HAP-1 (cell line): ENCODE results near the gene STX8.

Source experiments
- DNase-seq, 2 experiments: peaks; one replicate each; pipeline ENCODE4 v3.0.0-alpha.2; 2016 to 2020; ENCODE audit warnings: low spot score in 2 of 2
- H3K27me3 ChIP-seq: fragments of 250-450 bp; sonication (Bioruptor Pico); 2 replicates; pipeline ENCODE4 v1.5.1; 2020; ENCODE audit warnings: low read depth, mild to moderate bottlenecking, moderate library complexity
- H3K36me3 ChIP-seq: fragments of 250-450 bp; sonication (Bioruptor Pico); replicated peaks from 2 replicates; pipeline ENCODE4 v1.5.1; 2020; ENCODE audit warnings: mild to moderate bottlenecking
- H3K4me1 ChIP-seq: fragments of 250-450 bp; sonication (Bioruptor Pico); 2 replicates; pipeline ENCODE4 v1.5.1; 2020; ENCODE audit warnings: mild to moderate bottlenecking
- H3K4me3 ChIP-seq: fragments of 250-450 bp; sonication (Bioruptor Pico); 2 replicates; pipeline ENCODE4 v1.5.1; 2020; ENCODE audit warnings: mild to moderate bottlenecking, moderate library complexity
- H3K9me3 ChIP-seq: fragments of 250-450 bp; sonication (Bioruptor Pico); 2 replicates; pipeline ENCODE4 v1.5.1; 2020; ENCODE audit warnings: mild to moderate bottlenecking, moderate library complexity
- in situ Hi-C: fragments of 300-500 bp; cut with MboI; formaldehyde crosslinking; loops from 3 replicates; pipeline ENCODE4 v1.14.3; 2020; ENCODE audit warnings: low sequenced_read_pairs, inconsistent platforms, mixed read lengths

The STX8 gene

DNA sequence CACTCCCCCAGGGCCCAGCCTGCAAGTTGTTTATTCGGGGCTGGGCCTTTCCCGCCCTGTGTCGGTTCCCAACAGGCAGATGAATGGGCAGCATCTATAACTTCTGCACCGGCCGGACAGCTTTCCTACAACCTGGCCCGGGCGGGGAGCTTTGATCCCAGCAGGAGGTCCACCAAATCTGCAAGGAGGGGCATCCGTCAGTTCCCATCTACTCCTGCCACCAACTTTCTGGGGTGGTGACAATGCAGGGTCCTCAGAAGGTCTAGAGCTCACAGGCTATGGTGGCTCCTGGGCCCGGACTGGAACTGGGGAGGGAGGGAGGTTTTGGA lies 342.4 kb downstream of the STX8 start:
- in situ Hi-C loops, result no loop called here
- Histone ChIP-seq H3K9me3 (no peaks in the 10 kb centered on the region), H3K27me3 (no peaks in the 10 kb centered on the region), H3K4me3 (no peak overlapping the region), H3K36me3 (no peaks in the 10 kb centered on the region), H3K4me1 (no peaks in the 10 kb centered on the region)
- DNase-seq, result no peak

DNA sequence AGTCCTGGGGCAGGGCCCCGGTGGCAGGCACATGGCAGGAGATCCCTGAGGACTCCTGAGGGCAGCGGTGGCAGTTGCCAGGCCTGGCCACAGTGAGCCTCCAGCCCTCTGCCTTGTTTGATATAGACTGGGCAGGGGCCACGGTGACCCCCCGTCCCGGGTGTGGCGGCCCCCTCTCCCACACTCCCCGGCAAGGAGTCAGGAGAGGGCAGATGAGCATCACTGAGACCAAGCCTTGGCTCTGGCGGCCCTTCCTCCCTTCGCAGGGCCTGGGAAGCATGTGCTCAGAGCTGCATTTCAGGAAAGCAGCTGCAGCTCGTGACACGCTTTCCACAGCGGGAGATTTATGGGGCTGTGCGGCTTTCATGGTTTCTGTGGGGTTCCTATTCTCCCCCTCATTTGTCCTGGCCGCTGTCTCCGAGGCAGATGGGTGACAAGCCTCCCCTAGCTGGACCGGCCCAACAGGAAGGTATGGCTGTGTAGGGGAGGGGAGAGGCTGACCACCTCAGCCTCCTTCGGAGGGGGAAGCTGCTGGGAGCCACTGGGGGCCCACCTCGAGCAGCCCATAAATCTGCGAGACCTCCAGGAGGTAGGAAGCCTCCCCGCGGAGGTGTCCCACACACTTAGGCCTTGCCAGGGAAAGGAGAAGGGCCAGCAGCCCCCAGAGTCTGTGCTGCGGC lies 342.9 kb downstream of the STX8 start:
- Histone ChIP-seq H3K9me3 (no peaks in the 10 kb centered on the region), H3K27me3 (no peaks in the 10 kb centered on the region), H3K4me3 (no peak overlapping the region), H3K4me1 (no peaks in the 10 kb centered on the region), H3K36me3 (no peaks in the 10 kb centered on the region)
- in situ Hi-C loops, result no loop called here
- DNase-seq, result no peak

DNA sequence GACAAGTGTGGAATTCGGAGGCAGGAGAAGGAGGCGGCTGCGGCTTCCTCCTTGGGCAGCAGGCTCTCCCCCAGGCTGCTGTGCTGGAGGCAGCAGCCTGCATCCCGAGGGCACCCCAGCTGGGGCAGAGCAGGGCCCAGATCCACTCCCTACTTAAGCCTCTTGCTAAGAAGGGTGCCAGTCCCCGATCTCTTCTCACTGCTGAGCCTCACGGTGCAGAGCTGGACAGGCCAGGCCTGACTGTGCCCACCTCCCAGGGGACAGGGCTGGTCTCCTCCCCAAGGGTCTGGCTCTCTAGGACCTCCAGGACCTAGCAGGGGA lies 343.5 kb downstream of the STX8 start:
- Histone ChIP-seq H3K9me3 (no peaks in the 10 kb centered on the region), H3K4me3 (no peak overlapping the region), H3K36me3 (no peaks in the 10 kb centered on the region), H3K4me1 (no peaks in the 10 kb centered on the region), H3K27me3 (no peaks in the 10 kb centered on the region)
- in situ Hi-C loops, result no loop called here
- no peak for DNase-seq

DNA sequence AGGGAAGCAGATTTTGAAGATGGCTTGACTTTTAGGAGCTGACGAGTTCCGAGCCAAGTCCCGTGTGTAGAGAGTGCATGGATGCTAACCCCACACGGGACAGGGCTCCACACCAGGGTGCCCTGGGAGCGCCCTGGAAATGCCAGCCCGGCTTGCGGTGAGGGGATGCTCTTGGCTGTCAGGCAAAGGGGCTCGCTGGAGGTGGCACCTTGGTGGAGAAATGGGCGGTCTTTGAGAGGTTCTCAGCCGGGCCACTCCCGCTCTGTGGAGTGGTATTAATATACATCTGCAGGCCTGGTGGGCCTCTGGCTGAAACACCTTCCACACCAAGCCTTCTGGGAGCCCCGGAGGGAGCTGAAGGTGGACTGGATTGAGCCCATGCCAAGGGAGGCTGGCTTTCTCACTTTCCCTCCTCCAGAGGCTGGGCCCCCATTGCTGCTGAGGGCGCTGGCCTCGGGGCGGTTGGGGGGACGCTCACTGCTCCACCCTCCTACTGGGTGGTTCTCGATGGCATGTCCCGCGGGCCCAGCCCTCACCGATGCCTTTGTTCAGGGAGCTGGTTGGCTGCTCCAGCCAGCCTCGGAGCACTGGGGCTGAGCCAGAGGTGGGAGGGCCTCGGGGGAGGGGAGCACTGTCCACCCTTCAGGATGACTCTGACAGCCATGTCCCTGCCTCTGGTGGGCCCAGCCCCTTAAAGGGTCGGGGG lies 344.0 kb downstream of the STX8 start:
- no peaks in the 10 kb centered on the region for H3K4me1 ChIP-seq
- no peaks in the 10 kb centered on the region for H3K9me3 ChIP-seq
- in situ Hi-C loops, result no loop called here
- no peaks in the 10 kb centered on the region for H3K36me3 ChIP-seq
- no peaks in the 10 kb centered on the region for H3K27me3 ChIP-seq
- H3K4me3 ChIP-seq, result no peak overlapping the region
- no peak for DNase-seq

DNA sequence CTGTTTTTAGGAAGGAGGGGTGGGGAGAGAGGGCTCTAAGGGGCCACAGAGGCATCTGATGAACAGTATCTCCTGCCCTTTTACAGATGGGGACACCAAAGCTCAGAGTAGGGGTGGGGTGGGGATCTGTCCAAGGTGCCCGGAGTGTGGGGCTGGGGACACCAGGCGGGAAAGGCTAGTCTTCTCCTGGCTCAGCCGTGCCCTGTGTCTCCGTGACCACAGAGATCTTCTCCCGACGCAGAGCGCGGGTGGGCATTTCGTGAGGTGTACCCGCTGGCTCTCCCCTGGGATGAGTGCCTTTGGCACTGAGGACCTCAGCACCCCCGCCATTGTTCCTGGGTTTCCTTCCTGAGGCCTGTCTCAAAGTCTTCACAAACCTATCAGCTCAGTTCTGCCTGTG lies 344.8 kb downstream of the STX8 start:
- in situ Hi-C loops, result no loop called here
- H3K27me3 ChIP-seq, result no peaks in the 10 kb centered on the region

DNA sequence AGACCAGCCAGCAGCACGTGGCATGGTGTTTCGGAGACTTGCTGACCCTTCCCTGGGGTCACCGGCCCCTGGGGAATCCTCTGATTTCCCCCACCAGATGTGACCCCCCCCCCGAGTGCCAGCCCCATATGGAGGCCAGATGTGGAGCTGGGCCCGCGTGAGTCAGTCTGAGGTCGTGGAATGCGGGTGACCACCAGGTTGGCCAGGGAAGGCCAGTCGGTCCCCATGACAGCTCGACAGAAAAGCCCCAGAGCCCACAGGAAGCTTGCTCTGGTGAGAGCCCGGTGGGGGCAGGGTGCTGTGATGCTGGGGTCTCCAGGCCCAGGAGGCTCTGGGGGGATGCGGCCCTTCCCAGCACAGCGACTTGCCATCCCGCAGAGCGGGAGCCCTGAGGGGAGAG lies 345.3 kb downstream of the STX8 start:
- DNase-seq, result no peak
- no peaks in the 10 kb centered on the region for H3K27me3 ChIP-seq
- no peaks in the 10 kb centered on the region for H3K4me1 ChIP-seq
- H3K9me3 ChIP-seq, result no peaks in the 10 kb centered on the region
- in situ Hi-C loops, result no loop called here
- H3K36me3 ChIP-seq, result no peaks in the 10 kb centered on the region
- no peak overlapping the region for H3K4me3 ChIP-seq

More for the DNA sequence above, 344.8 kb downstream of the STX8 start:
- Histone ChIP-seq H3K36me3 (no peaks in the 10 kb centered on the region), H3K9me3 (no peaks in the 10 kb centered on the region), H3K4me3 (no peak overlapping the region), H3K4me1 (no peaks in the 10 kb centered on the region)
- DNase-seq, result no peak

DNA sequence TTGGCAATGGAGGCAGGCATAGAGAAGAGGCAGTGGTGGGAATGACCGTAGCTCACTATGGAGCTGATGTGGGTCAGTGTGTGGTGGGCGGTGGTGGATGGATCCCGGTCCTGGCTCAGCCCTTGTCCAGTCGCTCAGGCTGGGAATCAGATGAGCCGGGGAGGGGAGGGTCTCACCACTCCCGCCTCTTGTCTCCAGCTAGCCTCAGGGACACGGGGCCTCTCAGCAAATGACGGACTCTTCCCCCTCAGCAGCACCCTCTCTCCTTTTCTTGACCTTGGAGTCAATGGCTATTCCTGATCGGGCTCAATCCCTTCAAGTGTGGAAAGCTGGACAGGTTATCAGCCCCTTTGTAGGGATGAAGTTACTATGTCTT lies 345.8 kb downstream of the STX8 start:
- in situ Hi-C loops, result no loop called here
- no peak for DNase-seq
- Histone ChIP-seq H3K4me3 (no peak overlapping the region), H3K36me3 (no peaks in the 10 kb centered on the region), H3K27me3 (no peaks in the 10 kb centered on the region), H3K9me3 (no peaks in the 10 kb centered on the region), H3K4me1 (no peaks in the 10 kb centered on the region)

DNA sequence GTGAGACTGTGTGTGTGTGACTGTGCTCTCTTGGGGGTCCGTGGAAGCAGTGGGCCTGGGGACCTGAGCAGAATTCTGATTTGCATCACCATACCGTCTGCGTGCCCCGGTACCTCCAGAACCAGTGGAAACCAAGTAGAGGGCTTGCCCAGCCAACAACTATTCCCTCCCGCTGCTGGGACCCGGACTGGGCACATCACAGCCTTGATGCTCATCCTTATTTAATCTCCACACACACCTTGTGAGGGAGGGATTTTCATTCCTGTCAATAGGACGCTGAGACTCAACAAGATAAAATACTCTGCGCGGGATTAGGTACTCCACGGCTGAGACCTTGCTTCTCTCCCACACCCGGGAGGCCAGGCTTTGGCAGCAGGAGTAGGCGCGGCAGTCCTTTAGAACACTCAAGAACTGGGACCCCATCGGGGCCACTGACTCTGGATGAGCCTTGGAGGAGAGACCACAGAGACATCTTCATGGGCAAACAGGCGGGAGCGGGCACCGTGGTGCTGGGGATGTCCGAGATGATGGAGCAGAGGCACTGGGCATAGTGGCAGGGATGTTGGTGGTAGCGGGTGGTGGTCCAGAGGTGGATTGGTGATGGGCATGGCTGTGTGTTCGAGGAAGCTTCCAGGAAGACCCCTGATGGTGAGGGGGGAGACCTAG lies 346.3 kb downstream of the STX8 start:
- Histone ChIP-seq H3K9me3 (no peaks in the 10 kb centered on the region), H3K4me1 (no peaks in the 10 kb centered on the region), H3K27me3 (no peaks in the 10 kb centered on the region), H3K4me3 (no peak overlapping the region), H3K36me3 (no peaks in the 10 kb centered on the region)
- in situ Hi-C loops, result no loop called here
- DNase-seq, result no peak

DNA sequence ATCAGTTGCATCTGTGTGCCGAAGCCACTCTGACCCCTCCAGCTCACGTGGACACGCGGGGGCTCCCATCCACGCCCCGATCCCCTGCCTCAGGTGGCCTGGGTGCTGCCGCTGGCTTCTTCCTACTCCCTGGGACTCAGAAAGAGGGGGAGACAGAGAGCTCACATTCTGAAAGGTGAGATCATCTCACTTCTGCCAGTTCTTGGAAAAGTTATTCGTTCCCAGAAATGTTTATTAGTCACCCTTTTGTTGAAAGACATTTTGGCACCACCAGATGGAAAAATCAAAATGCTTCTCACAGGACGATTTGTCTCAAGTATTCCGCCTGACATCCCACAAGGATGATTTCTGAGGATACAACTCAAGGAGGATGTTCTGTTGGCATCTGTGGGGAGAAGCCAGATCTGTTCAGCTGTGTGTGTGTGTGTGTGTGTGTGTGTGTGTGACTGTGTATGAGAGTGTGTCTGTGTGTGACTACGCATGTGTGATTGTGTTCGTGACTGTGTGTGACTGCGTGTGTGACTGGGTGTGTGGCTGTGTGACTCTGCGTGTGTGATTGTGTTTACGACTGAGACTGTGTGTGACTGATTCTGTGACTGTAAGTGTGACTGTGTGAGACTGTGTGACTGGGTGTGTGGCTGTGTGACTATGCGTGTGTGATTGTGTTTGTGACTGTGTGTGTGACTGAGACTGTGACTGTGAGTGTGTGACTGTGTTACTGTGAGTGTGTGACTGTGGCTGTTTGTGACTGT lies 347.0 kb downstream of the STX8 start:
- DNase-seq, result no peak
- H3K36me3 ChIP-seq, result no peaks in the 10 kb centered on the region
- no peaks in the 10 kb centered on the region for H3K4me1 ChIP-seq
- in situ Hi-C loops, result no loop called here
- H3K4me3 ChIP-seq, result no peak overlapping the region
- no peaks in the 10 kb centered on the region for H3K9me3 ChIP-seq
- no peaks in the 10 kb centered on the region for H3K27me3 ChIP-seq

DNA sequence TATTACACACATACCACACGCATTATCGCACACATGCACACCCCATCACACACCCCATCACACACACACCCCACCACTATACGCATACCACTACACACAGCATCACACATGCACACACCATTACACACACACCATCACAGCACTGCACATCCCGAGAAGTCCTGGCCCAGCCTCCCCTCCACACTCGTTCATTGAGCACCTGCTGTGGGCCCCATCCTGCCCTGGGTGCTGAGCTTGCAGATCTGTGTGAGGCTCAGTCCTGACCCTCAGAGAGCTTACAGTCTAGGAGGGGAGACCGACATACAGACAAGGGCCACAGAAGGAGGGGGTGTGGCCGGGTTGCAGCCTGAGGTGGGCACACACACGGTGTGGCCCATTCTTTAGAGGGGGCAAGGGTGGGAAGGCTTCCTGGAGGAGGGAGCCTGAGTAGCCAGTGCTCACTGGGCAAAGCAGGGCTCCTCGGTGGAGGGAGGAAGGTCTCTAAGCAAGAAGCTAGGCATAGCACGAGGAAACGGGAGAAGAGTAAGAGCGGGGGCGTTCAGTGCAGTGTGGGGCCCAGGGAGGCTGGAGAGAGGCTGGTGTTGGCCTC lies 347.7 kb downstream of the STX8 start:
- in situ Hi-C loops, result no loop called here
- no peaks in the 10 kb centered on the region for H3K27me3 ChIP-seq
- no peak for DNase-seq
- no peaks in the 10 kb centered on the region for H3K9me3 ChIP-seq
- no peaks in the 10 kb centered on the region for H3K36me3 ChIP-seq
- H3K4me1 ChIP-seq, result no peaks in the 10 kb centered on the region
- H3K4me3 ChIP-seq, result no peak overlapping the region

DNA sequence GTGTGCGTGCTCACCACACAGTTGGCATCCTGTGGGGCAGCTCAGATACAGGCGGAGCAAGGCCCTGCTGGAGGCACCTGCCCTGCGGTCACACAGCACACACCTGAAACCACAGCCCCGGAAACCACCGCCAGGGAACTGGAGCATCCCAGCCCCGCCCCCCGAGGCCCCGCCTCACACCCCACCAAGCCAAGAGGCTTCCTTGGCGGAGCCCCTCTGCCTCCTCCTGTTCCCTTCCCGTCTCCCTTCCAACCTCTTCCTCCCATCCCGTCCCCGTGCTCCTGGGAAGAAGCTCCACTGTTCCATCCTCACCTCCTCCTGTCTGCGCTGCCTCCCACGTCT lies 348.9 kb downstream of the STX8 start:
- no peaks in the 10 kb centered on the region for H3K4me1 ChIP-seq
- H3K4me3 ChIP-seq, result no peak overlapping the region
- H3K27me3 ChIP-seq, result no peaks in the 10 kb centered on the region
- DNase-seq, result no peak
- in situ Hi-C loops, result no loop called here
- H3K9me3 ChIP-seq, result no peaks in the 10 kb centered on the region
- H3K36me3 ChIP-seq, result no peaks in the 10 kb centered on the region

DNA sequence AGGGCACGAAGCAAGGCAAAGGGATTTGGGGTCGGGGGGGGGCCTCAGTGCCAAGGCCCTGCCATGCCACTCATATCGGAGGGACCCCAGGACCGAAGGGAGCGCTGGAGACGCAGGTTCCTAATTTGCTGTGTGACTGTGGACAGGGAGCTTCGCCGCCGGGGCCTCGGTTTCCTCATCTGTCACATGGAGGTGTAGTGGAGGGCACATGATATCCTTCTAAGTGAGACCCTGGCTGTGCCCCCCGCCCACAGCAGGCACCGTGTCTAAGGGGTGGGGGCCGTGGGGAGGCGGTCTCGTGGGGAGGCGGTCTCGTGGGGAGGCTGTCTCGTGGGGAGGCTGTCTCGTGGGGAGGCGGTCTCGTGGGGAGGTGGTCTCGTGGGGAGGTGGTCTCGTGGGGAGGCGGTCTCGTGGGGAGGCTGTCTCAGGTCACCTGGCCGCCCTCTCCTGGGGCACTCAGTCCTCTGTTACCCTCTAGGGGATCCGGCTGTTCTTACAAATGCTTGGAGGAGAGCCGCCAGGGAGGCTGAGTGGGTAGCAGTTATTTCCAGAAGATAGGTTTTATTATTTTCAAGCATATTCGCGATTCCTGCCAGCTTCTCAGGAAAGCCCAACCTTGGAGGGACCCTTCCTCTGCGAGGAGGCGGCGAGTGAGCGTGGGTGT lies 349.4 kb downstream of the STX8 start:
- no peak overlapping the region for H3K4me3 ChIP-seq
- in situ Hi-C loops, result no loop called here
- H3K9me3 ChIP-seq, result no peaks in the 10 kb centered on the region
- H3K4me1 ChIP-seq, result no peaks in the 10 kb centered on the region
- H3K27me3 ChIP-seq, result no peaks in the 10 kb centered on the region
- DNase-seq, result no peak
- no peaks in the 10 kb centered on the region for H3K36me3 ChIP-seq

DNA sequence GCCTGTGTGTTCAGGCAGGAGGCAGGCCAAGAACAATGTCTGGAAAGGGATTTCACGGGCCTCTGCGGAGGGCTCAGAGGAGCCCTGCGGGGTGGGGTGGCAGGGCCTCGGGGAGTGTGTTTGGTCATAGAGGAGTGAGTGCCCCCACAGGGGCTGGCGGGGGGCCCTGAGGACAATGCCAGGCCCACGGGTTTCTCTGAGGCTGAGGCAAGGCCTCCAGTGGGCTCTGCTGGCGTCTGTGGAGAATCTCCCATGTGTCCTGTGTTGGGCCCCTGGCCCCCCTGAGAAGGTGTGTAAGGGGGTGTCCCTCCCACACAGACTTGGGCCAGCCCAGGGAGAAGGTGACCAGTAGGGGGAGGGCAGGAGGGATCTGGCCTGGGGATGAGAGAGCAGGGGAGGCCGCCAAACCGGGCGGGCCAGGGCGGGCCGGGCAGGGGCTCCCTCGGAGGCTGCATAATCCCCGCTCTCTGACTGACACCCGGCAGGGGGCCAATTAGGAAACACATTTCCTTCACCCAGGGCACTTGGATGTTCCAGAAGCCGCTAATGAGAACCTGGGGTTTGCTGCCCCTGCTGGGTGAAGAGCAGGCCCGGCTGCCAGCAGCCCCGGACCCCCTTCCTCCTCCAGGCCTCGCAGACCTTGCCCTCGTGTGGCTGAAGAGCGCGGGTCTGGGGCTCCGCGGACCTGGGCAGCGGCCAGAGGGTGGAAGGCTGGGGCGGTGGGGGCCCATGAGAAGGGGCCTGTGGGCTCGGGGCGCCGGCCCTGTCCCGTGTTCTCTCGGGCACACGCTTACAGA lies 350.1 kb downstream of the STX8 start:
- in situ Hi-C loops, result no loop called here
- H3K27me3 ChIP-seq, result no peaks in the 10 kb centered on the region
- no peaks in the 10 kb centered on the region for H3K4me1 ChIP-seq
- no peak for DNase-seq
- no peak overlapping the region for H3K4me3 ChIP-seq
- H3K36me3 ChIP-seq, result no peaks in the 10 kb centered on the region
- no peaks in the 10 kb centered on the region for H3K9me3 ChIP-seq
